ENCODE results near the gene AKAP1. TPM values are rescaled to one million over a fixed set of nuclear protein-coding genes. Genes with fewer than 3 reads are reported as not detected.

AKAP1 gene
- total RNA-seq, 1 experiment from 2014 or later, result 34.9 TPM

DNA sequence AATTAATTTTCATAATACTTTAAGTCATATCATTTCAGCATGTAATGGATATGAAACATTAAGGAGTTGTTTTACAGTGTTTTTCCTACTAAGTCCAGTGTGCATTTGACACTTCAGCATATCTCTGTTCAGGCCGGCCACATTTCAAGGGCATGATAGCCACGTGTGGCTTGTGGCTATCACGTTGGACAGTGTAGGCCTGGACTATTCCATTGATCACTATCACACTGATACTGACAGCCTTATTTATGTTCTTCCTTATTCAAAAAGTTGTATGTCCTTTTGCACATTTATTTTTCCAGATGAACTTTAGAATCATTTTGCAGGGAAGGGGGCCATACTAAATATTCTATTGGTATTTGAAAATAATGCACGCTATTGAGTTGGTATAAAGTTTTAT lies 39.0 kb downstream of the AKAP1 start:
- ChIA-PET CTCF (no interaction called here), POLR2A (ENCODE audit: unreplicated experiment) (no interaction called here)
- H3K9me2 ChIP-seq (ENCODE audit: insufficient read depth), result no peaks in the 10 kb centered on the region
- no peak overlapping the region for H3K27ac ChIP-seq
- peaks cover 6% of the 10 kb centered on the region; the same call in 1 of the 2 replicates for H3F3A ChIP-seq (ENCODE audit: insufficient read depth, low read depth)
- H4K20me1 ChIP-seq (ENCODE audit: insufficient read depth), result no peaks in the 10 kb centered on the region
- no peaks in the 10 kb centered on the region for H3K4me1 ChIP-seq (replicated peaks; ENCODE audit: insufficient read depth)
- no peak overlapping the region for H3K4me2 ChIP-seq
- no peak overlapping the region for H3K4me3 ChIP-seq
- H3K36me3 ChIP-seq (ENCODE audit: low read depth), result peaks cover 11% of the 10 kb centered on the region
- intact Hi-C loops (cut with micrococcal nuclease; ENCODE audit: unreplicated experiment), result no loop called here
- no peaks in the 10 kb centered on the region for H3K9me3 ChIP-seq (ENCODE audit: insufficient read depth, low read depth)
- H3K79me2 ChIP-seq (ENCODE audit: low read depth), result no peaks in the 10 kb centered on the region
- H2AFZ ChIP-seq, result no peak overlapping the region
- no TSS peak for BruUV-seq (replicated peaks)
- H3K27me3 ChIP-seq (ENCODE audit: insufficient read depth, low read depth), result no peaks in the 10 kb centered on the region
- TF ChIP-seq EZH2 (IDR thresholded peaks at IDR 0.05; ENCODE audit: low read depth), result no peak
- TF ChIP-seq, protein P1, sequence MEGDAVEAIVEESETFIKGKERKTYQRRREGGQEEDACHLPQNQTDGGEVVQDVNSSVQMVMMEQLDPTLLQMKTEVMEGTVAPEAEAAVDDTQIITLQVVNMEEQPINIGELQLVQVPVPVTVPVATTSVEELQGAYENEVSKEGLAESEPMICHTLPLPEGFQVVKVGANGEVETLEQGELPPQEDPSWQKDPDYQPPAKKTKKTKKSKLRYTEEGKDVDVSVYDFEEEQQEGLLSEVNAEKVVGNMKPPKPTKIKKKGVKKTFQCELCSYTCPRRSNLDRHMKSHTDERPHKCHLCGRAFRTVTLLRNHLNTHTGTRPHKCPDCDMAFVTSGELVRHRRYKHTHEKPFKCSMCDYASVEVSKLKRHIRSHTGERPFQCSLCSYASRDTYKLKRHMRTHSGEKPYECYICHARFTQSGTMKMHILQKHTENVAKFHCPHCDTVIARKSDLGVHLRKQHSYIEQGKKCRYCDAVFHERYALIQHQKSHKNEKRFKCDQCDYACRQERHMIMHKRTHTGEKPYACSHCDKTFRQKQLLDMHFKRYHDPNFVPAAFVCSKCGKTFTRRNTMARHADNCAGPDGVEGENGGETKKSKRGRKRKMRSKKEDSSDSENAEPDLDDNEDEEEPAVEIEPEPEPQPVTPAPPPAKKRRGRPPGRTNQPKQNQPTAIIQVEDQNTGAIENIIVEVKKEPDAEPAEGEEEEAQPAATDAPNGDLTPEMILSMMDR (conservative IDR thresholded peaks at IDR 0.05), result no peak
- DNase-seq, result no peak

DNA sequence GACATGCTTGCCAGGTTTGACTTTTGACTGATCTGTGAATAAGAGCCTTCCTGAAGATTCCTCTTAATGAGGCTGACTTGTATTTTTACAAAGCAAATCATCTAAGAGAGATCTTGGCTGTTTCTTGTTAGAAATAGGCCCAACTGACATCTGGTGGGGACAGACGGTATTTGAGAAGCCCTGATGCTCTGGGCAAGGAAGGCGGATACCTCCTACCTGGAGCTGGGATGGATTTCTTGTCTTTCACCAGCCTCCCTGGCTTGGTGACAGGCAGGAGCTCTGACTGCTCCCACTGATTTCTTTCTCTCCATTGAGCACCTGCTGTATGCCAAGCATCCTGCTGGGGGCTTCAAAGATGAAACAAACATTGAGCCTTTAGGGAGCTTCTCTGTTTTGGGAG lies 40.4 kb downstream of the AKAP1 start:
- TF ChIP-seq, protein P1 (conservative IDR thresholded peaks at IDR 0.05), result no peak
- TF ChIP-seq EZH2 (IDR thresholded peaks at IDR 0.05; ENCODE audit: low read depth), result no peak
- Histone ChIP-seq H3K36me3 (ENCODE audit: low read depth) (peaks cover 6% of the 10 kb centered on the region), H3F3A (ENCODE audit: insufficient read depth, low read depth) (peaks cover 1% of the 10 kb centered on the region; the same call in 1 of the 2 replicates), H3K27ac (no peak overlapping the region), H3K4me1 (replicated peaks; ENCODE audit: insufficient read depth) (peaks cover 2% of the 10 kb centered on the region), H3K4me3 (no peak overlapping the region), H4K20me1 (ENCODE audit: insufficient read depth) (no peaks in the 10 kb centered on the region), H3K9me3 (ENCODE audit: insufficient read depth, low read depth) (no peaks in the 10 kb centered on the region), H3K4me2 (no peak overlapping the region), H3K79me2 (ENCODE audit: low read depth) (no peaks in the 10 kb centered on the region), H2AFZ (no peak overlapping the region), H3K9me2 (ENCODE audit: insufficient read depth) (no peaks in the 10 kb centered on the region), H3K27me3 (ENCODE audit: insufficient read depth, low read depth) (no peaks in the 10 kb centered on the region)
- POLR2A ChIA-PET (ENCODE audit: unreplicated experiment), result interaction anchor here (0.5 kb wide), 1 partner anchor 868 kb away, joined by 7 read pairs; no protein-coding TSS in a partner anchor
- CTCF ChIA-PET, result no interaction called here
- no peak for DNase-seq
- BruUV-seq (replicated peaks), result no TSS peak
- intact Hi-C loops (cut with micrococcal nuclease; ENCODE audit: unreplicated experiment), result no loop called here

DNA sequence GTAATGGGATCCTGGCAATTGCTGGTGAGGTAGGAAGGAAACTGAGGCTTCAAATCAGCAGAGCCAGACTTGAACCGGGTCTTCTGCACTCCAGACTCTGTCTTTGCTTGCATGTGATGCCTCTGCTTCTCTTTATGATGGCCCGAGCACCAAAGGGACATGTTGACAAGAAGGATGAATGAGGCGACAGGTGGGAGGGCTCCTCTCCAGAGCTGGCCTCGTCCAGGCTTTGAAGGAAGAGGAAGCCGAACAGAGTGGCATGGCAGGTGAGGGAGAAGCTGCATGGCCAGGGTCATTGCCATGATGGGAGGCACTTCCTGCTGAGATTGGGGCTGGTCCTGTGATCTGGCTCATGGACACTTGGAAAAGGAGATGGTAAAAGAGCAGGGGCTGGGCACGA lies 40.8 kb downstream of the AKAP1 start:
- Histone ChIP-seq H3K27ac (no peak overlapping the region), H3K36me3 (ENCODE audit: low read depth) (peaks cover 1% of the 10 kb centered on the region), H3K9me2 (ENCODE audit: insufficient read depth) (no peaks in the 10 kb centered on the region), H3K4me2 (no peak overlapping the region), H3K4me3 (no peak overlapping the region), H3K79me2 (ENCODE audit: low read depth) (no peaks in the 10 kb centered on the region), H3K27me3 (ENCODE audit: insufficient read depth, low read depth) (no peaks in the 10 kb centered on the region), H3F3A (ENCODE audit: insufficient read depth, low read depth) (peaks cover 4% of the 10 kb centered on the region; the same call in 1 of the 2 replicates), H2AFZ (no peak overlapping the region), H3K4me1 (replicated peaks; ENCODE audit: insufficient read depth) (peaks cover 7% of the 10 kb centered on the region), H4K20me1 (ENCODE audit: insufficient read depth) (no peaks in the 10 kb centered on the region), H3K9me3 (ENCODE audit: insufficient read depth, low read depth) (no peaks in the 10 kb centered on the region)
- BruUV-seq (replicated peaks), result no TSS peak
- POLR2A ChIA-PET (ENCODE audit: unreplicated experiment), result no interaction called here
- intact Hi-C loops (cut with micrococcal nuclease; ENCODE audit: unreplicated experiment), result no loop called here
- CTCF ChIA-PET, result no interaction called here
- no peak for TF ChIP-seq EZH2 (IDR thresholded peaks at IDR 0.05; ENCODE audit: low read depth)
- TF ChIP-seq, protein P1 (conservative IDR thresholded peaks at IDR 0.05), result no peak
- no peak for DNase-seq

Measured in PC-9 (cell line).